ENCODE data around the gene ZNF148. TPM values are rescaled to one million over a fixed set of nuclear protein-coding genes. Genes with fewer than 3 reads are reported as not detected.

ZNF148 gene
- total RNA-seq, 1 experiment from 2014 or later: 19.7 TPM

DNA sequence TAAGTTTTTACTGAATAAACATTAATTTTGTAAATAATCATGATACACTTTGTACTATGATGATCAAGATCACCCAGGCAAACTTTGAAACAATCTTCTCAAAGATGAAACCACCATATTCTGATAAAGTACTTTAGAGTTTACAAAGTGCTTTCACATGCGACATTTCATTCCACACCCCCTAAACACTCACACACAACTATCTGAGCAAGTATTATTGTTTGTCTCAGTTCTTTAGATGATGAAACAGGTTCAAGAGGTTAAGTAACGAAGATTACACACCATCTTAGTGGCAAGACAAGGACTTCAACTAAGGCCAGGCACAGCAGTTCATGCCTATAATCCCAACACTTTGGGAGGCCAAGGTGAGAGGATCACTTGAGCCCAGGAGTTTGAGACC, 37.6 kb downstream of the ZNF148 start (continued):
- TF ChIP-seq, protein P1, sequence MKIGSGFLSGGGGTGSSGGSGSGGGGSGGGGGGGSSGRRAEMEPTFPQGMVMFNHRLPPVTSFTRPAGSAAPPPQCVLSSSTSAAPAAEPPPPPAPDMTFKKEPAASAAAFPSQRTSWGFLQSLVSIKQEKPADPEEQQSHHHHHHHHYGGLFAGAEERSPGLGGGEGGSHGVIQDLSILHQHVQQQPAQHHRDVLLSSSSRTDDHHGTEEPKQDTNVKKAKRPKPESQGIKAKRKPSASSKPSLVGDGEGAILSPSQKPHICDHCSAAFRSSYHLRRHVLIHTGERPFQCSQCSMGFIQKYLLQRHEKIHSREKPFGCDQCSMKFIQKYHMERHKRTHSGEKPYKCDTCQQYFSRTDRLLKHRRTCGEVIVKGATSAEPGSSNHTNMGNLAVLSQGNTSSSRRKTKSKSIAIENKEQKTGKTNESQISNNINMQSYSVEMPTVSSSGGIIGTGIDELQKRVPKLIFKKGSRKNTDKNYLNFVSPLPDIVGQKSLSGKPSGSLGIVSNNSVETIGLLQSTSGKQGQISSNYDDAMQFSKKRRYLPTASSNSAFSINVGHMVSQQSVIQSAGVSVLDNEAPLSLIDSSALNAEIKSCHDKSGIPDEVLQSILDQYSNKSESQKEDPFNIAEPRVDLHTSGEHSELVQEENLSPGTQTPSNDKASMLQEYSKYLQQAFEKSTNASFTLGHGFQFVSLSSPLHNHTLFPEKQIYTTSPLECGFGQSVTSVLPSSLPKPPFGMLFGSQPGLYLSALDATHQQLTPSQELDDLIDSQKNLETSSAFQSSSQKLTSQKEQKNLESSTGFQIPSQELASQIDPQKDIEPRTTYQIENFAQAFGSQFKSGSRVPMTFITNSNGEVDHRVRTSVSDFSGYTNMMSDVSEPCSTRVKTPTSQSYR (CRISPR knock-in tag; IDR thresholded peaks at IDR 0.05): no peak
- no peak for TF ChIP-seq TCF7 (CRISPR knock-in tag; IDR thresholded peaks at IDR 0.05; ENCODE audit: low read depth)

DNA sequence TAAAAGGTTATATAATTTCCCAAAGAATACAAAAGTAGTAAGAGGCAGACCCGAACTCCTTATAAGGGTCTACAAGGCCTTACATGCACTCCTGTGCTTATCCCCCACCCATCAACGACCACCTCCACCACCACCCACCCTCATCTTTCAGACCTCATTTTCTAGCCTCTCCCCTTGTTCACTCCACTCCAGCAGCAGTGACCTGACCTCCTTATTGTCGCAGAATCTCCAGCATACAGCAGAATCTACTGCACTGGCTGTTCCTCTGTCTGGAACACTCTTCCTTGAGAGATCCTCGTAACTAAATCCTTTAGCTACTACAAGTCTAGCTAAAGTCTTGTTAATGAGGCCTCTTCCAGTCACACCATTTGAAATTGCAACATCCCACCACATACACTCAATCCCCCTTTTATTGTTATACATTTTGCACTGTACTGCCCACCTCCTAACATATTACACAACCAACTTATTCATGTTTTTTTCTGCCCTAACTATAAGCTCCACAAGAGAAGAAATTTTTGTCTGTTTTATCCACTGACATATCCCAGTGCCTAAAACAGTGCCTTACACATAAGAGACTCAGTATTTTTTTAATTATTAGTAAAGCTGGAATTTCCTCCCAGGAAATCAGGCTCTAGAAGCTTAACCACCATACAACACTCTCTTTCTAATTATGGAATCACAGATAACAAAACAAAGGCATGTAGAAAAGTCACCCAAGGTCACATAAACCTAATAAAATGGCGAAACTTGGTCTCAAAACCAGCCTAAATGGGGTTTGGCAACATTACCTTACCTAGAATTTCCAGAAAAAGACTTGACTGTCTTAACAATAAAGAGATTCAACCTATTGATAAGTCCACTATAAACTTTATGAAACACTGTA, 40.2 kb downstream of the ZNF148 start:
- H3K4me1 Mint-ChIP-seq: peaks cover 22% of the 10 kb centered on the region
- peak overlapping the region; percentile 9 for H3K27ac Mint-ChIP-seq
- H3K27me3 Mint-ChIP-seq (ENCODE audit: low read depth): no peaks in the 10 kb centered on the region
- H3K36me3 Mint-ChIP-seq: peaks cover 4% of the 10 kb centered on the region
- TF ChIP-seq ATF1 (CRISPR knock-in tag; IDR thresholded peaks at IDR 0.05) (no peak), CREM (CRISPR knock-in tag; IDR thresholded peaks at IDR 0.05) (no peak), ZNF317 (CRISPR knock-in tag; IDR thresholded peaks at IDR 0.05; ENCODE audit: borderline replicate concordance, low read depth) (no peak)
- TF ChIP-seq, protein P2, sequence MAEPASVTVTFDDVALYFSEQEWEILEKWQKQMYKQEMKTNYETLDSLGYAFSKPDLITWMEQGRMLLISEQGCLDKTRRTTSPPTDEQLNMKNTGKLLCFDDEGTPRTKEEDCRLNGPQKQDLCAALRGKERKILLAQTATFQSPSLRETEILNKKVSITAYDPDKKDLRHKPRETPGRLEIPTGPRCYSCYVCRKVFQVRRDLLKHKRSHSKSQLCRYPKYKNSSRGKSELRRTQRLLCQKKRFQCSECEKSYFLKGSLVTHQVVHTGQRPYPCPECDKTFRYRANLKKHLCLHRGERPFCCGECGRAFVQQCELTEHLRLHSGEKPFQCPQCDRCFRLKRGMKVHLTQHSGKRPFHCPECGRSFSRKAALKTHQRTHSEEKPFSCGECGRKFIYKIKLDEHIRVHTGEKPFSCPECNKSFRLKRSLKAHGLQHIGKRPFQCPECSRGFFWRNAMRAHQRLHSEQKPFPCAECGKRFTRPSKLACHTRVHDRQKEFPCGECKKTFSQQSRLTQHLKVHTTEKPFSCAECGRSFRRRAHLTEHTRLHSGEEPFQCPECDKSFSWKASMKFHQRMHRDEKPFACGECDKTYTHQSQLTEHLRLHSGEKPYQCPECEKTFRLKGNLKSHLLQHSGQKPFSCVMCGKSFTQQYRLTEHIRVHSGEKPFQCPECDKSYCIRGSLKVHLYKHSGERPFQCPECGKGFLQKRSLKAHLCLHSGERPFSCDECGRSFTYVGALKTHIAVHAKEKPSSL (CRISPR knock-in tag; conservative IDR thresholded peaks at IDR 0.05): no peak
- no peak for DNase-seq (ENCODE audit: low spot score)
- ChIA-PET CTCF (interaction anchor here (0.6 kb wide), 1 partner anchor 18 kb away, joined by 4 read pairs; no protein-coding TSS in a partner anchor), POLR2A (no interaction called here)
- H3K9me3 Mint-ChIP-seq: peaks cover 17% of the 10 kb centered on the region
- no peak for ATAC-seq
- no peak overlapping the region for H3K4me3 Mint-ChIP-seq

DNA sequence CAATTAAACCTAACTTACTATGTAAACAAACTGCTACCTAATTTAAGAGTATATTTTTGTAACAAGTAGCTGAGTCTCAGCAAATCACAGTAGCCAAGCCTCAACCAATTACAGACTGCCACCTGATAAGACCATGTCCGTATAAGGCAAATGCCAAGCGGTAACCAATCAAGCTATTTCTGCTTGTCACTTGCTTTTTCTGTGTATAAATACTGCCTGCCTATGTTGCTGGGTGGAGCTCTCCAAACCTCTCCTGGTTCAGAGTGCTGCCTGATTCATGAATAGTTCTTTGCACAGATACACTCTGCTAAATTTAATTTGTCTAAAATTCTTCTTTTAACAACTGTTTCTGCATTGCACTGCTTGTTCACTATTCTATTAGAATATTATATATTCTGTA, 42.6 kb downstream of the ZNF148 start:
- ATAC-seq (no peak), DNase-seq (ENCODE audit: low spot score) (no peak)
- TF ChIP-seq ZNF423 (CRISPR knock-in tag; IDR thresholded peaks at IDR 0.05) (no peak), MYBL2 (CRISPR knock-in tag; IDR thresholded peaks at IDR 0.05) (no peak), ESRRA (CRISPR knock-in tag; IDR thresholded peaks at IDR 0.05; ENCODE audit: borderline replicate concordance) (no peak), ZBTB21 (CRISPR knock-in tag; IDR thresholded peaks at IDR 0.05; ENCODE audit: borderline replicate concordance) (no peak), ZNF138 (CRISPR knock-in tag; conservative IDR thresholded peaks at IDR 0.05) (no peak), NR1H2 (CRISPR knock-in tag; IDR thresholded peaks at IDR 0.05) (no peak), ZNF416 (CRISPR knock-in tag; IDR thresholded peaks at IDR 0.05) (no peak), FOXJ3 (CRISPR knock-in tag; IDR thresholded peaks at IDR 0.05; ENCODE audit: borderline replicate concordance) (no peak)
- TF ChIP-seq, protein P3, sequence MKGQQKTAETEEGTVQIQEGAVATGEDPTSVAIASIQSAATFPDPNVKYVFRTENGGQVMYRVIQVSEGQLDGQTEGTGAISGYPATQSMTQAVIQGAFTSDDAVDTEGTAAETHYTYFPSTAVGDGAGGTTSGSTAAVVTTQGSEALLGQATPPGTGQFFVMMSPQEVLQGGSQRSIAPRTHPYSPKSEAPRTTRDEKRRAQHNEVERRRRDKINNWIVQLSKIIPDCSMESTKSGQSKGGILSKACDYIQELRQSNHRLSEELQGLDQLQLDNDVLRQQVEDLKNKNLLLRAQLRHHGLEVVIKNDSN (CRISPR knock-in tag; IDR thresholded peaks at IDR 0.05): no peak
- TF ChIP-seq, protein P4, sequence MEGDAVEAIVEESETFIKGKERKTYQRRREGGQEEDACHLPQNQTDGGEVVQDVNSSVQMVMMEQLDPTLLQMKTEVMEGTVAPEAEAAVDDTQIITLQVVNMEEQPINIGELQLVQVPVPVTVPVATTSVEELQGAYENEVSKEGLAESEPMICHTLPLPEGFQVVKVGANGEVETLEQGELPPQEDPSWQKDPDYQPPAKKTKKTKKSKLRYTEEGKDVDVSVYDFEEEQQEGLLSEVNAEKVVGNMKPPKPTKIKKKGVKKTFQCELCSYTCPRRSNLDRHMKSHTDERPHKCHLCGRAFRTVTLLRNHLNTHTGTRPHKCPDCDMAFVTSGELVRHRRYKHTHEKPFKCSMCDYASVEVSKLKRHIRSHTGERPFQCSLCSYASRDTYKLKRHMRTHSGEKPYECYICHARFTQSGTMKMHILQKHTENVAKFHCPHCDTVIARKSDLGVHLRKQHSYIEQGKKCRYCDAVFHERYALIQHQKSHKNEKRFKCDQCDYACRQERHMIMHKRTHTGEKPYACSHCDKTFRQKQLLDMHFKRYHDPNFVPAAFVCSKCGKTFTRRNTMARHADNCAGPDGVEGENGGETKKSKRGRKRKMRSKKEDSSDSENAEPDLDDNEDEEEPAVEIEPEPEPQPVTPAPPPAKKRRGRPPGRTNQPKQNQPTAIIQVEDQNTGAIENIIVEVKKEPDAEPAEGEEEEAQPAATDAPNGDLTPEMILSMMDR (IDR thresholded peaks at IDR 0.05): no peak
- Mint-ChIP-seq H3K4me1 (peaks cover 21% of the 10 kb centered on the region), H3K4me3 (no peak overlapping the region), H3K9me3 (peaks cover 13% of the 10 kb centered on the region), H3K27me3 (ENCODE audit: low read depth) (no peaks in the 10 kb centered on the region), H3K27ac (no peak overlapping the region), H3K36me3 (peaks cover 4% of the 10 kb centered on the region)
- ChIA-PET POLR2A (interaction anchor here (0.6 kb wide), 1 partner anchor 19 kb away, joined by 8 read pairs; no protein-coding TSS in a partner anchor), CTCF (no interaction called here)
